ENCODE data around the gene KDM2B.
A peak's percentile ranks its signal among the peaks of the same experiment; 100 is the strongest.

KDM2B gene

GRCh38 chr12:121582583-121583333, 1.9 kb upstream of the KDM2B start:
- no peak for DNase-seq (ENCODE audit: low spot score)
- no peak for TF ChIP-seq CTCF (IDR thresholded peaks at IDR 0.05; ENCODE audit: extremely low read depth, missing control alignments)

DNA sequence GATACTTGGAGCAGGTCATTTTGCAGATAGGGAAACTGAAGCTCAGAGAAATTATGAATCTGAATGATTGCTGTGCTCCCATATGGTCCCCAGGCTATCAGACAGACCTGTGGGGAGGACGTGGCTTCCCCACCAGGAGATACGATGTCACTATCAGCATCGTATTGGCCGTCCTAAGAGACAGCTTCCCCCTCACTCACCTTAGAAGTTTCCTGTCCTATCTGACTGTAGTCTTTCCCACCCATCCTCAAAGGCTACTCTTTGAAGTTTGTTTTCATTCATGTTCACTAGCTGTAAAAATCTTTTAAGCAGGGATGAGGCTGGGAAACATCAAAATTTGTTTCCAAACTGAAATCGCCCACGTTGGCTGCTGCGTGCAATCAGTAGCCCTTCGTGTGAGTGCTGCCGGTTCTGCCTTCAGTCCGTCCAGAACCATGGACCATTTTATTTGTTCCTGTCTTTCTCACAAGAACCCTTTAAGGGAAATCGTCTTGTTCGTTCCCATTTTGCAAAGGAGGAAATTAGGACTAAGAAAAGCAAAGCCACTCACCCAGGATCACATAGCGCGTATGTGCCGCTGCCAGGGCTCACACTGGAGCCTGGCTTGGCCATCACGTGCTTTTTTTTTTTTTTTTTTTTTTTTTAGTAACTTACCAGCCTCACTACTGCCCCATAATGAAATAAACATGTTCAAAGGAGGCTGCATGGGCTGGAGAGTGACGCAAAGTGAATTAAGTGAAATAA, 1.0 kb upstream of the KDM2B start:
- DNase-seq (ENCODE audit: low spot score), result no peak
- no peak for TF ChIP-seq CTCF (IDR thresholded peaks at IDR 0.05; ENCODE audit: extremely low read depth, missing control alignments)

DNA sequence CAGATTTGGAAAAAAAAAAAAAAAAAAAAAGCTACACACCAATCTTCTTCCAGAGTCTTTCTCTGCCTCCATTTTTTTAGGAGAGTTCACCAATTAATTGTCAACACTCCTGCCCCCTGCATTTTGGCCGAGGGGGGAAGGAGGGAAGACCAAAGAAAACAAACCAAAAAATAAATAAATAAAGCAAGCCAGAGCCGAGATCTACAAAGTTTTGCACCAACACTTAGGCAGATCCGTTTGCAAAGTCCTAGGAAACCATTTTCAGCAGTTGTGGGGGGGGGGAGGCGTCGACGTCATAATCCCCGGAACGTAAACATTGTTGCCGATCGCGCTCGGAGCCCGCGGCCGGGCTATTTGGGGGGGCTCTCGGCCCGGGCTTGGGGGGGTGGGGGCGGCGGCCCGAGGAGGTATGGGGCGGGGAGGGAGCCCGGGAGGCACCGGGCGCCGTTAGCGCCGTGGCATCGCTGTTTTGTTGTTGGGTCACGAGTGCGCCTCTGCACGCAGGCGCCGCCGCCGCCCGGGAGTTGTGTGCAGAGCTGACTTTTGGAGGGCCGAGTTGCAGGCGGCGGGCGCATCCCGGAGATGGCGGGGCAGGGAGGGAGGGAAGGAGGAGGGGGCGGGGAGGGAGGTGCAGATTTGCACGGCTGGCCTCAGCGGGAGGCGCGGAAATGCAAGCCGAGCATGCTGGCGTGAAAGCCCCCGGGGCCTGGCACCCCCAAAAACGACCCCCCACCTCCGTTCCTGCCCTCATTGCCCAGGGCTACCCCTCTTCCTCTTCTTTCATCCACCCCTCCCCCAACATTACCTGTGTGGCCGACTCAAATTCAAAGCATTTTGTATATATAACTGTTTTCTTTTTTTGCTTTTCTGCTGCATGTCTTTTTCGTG, 598 bp downstream of the KDM2B start:
- no peak for TF ChIP-seq CTCF (IDR thresholded peaks at IDR 0.05; ENCODE audit: extremely low read depth, missing control alignments)
- peak; percentile 82 for DNase-seq (ENCODE audit: low spot score)

- peak; percentile 75 for DNase-seq (ENCODE audit: low spot score)
- no peak for TF ChIP-seq CTCF (IDR thresholded peaks at IDR 0.05; ENCODE audit: extremely low read depth, missing control alignments)
Observed at GRCh38 chr12:121579190-121579791, 1.5 kb downstream of the KDM2B start.

GRCh38 chr12:121578230-121579189, 2.3 kb downstream of the KDM2B start:
- peak; percentile 67 for DNase-seq (ENCODE audit: low spot score)
- TF ChIP-seq CTCF (IDR thresholded peaks at IDR 0.05; ENCODE audit: extremely low read depth, missing control alignments), result peak; percentile 19

GRCh38 chr12:121577443-121578180, 3.2 kb downstream of the KDM2B start:
- no peak for TF ChIP-seq CTCF (IDR thresholded peaks at IDR 0.05; ENCODE audit: extremely low read depth, missing control alignments)
- no peak for DNase-seq (ENCODE audit: low spot score)

Measured in GM20000 (cell line).